Stimulated activated CD4-positive, alpha-beta T cell treated with anti-CD3 and anti-CD28 coated beads, Interleukin-1b, Interleukin-23, amount 100 ng/mL, for 4 hours (primary cell): ENCODE data around the gene SAPCD2.
A peak's percentile ranks its signal among the peaks of the same experiment; 100 is the strongest.
"Not testable (repeated sequence)": the region's sequence is repeated elsewhere in the genome, so short reads cannot be mapped to it uniquely, and the experiment has no call there.

ENCODE experiments used
- DNase-seq, 2 donors: peaks; one replicate each; pipeline ENCODE4 v3.0.0-alpha.2; 2020; ENCODE audit warnings: low read depth in 2 of 2

Gene SAPCD2

DNA sequence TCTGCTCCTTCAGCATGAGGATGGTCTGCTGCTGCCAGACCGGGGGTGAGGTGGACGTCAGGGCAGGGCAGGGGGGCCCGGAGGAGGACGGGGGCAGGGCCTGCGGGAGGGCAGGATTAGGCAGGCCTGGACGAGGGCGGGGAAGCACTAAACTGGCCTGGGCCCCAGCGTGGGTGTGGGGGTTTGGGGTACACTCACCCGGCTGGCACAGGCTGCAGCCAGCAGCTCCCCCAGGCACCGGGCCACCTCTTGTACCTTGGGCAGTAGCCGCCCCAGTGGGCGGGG is 5.5 kb downstream of the SAPCD2 start:
- DNase-seq, result no peak

DNA sequence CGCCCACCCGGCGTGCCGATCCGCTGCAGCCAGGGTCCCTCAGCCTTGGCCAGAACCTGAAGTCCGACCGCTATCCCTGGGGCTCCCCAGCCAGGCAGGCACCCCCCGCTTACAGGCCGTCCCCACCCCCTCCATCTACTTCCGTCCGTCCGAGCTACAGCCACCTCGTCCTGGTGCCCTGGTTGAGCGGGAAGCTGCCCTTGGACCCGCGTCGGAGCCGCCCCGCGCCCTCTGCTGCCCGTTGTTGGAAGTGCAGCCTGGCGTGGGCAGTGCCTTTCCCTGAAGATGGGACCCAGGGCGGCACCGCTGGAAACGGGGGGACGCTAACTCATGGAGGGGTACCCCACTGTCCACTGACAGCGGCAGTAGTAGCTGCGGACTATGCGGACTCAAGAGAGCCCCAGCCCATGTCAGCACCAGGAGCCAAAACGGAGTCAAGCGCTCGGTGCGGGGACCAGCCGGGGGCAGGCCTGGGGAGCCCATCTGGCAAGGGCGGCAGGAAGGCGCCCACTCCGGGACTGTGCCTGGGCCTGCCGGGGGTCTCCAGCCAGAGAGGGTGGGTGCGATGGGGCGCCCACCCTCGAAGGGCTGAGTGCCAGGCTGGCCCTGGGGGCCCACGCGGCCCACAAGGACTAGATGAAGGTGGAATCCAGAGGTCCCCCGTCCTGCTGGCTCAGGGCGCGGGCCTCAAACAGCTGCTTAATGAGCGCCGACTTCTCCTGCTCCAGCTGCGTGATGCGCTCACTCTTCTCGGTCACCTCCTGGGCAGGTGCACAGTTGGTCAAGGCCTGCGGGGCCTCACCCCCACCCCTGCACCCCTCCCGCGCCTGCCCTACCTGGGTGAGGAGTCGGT is 6.1 kb downstream of the SAPCD2 start:
- peak; percentile 60 to 65 for DNase-seq

DNA sequence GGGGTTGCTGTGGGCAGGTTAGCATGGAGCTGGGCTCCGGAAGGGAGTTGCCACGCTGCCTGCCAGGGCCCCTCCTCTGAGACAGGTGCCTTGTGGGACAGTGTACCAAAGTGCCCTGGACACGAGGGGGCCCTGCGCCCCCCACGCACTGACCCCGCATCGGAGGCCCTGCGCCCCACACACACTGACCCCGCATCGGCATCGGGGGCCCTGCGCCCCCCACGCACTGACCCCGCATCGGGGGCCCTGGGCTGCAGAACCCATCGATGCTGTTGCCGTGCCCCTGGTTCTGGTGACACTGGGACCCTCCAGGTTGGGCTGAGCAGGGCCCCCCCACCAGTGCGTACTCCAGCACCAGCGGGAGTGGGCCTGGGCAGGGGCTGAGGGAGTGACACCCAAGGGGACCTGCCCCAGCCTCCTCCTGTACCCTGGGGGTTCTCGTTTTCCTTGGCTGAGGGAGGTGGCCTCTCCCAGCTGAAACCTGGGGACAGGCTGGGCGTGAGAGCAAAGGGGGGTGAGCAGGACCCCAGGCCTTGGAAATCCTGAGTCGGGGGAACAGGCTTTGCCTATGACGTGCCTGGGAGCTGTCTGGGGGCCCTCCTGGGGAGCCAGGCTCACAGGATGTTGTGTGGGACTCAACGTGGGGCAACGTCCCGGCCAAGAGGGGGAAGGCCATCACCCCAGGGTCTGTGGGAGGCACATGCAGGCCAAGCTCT is 6.9 kb downstream of the SAPCD2 start:
- no peak for DNase-seq

DNA sequence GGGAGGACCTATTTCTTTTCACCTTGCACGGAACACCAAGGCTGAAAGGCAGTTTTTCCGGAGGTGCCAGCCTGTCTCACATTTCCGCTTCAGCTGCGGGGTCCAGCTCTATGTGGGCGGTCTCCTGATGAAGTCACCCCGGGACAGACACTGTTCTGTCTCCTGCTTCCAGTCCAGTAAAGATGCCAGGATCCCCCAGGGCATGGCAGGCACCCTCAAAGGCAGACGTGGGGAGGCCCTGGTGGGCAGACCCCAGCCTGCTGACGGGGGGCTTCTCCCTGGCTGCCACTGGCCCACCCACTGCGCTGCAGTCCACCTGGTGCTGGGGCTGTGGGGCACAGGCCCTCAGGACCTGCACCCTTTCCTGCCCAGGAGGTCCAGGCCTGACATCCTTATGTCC is 7.6 kb downstream of the SAPCD2 start:
- not testable (repeated sequence) for DNase-seq

DNA sequence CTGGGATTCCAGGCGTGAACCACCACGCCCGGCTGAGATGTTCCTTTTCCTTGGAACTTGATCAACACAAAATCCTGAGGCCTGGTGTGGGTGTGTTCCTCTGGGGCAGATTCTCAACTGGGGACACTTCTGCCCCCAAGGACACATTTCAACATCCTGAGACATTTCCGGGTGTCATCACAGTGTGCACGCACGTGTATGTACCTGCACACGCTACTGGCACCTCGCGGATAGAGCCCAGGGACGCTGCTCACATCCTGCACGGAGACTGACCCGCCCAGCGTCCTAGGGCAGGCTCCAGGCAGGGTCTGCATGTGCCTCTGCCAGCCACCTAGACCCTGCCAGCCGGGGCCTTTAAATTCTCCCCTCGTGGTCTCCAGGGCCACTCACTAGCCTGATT is 8.0 kb downstream of the SAPCD2 start:
- no peak for DNase-seq

DNA sequence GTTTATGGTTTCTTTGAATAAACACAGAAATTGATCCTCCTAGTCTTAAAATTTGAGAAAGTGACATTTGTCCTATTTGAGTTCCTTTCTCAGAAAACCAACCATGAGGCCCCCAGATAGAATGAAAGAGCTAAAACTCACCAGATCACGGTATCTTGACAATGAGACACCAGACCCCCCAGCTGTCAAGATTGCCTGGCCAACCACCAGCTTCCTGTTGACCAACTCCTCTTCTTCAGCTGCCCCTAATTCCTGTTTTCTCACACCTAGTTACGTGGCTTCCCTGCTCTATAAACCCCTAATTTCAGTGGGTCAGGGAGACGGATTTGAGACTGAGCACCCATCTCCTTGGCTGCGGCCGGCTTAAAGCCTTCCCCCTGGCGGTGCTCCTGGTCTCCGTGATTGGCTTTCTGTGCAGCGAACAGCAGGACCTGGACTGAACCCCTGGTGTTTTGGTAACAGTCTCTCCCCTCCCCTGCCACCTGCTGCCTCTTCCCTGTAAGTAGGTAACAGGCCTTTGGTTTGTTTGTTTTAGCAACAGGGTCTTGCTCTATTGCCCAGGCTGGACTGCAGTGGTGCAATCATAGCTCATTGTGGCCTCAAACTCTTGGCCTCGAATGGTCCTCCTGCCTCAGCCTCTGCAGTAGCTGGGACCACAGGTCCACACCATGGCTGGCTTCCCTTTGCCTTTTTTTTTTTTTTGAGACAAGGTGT is 11.7 kb downstream of the SAPCD2 start:
- DNase-seq, result no peak

DNA sequence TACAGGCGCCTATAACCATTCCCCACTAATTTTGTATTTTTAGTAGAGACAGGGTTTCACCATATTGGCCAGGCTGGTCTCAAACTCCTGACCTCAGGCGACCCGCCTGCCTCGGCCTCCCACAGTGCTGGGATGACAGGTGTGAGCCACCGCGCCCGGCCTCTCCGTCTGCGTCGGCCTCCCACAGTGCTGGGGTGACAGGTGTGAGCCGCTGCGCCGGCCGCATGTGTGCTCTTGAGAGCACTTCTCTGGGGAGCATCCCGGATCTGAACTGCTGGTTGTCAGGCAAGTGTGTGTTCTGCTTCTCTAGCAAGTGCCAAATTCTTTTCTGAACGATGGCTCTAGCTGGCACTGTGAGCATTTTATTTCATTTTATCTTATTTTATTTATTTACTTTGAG is 12.8 kb downstream of the SAPCD2 start:
- no peak for DNase-seq

DNA sequence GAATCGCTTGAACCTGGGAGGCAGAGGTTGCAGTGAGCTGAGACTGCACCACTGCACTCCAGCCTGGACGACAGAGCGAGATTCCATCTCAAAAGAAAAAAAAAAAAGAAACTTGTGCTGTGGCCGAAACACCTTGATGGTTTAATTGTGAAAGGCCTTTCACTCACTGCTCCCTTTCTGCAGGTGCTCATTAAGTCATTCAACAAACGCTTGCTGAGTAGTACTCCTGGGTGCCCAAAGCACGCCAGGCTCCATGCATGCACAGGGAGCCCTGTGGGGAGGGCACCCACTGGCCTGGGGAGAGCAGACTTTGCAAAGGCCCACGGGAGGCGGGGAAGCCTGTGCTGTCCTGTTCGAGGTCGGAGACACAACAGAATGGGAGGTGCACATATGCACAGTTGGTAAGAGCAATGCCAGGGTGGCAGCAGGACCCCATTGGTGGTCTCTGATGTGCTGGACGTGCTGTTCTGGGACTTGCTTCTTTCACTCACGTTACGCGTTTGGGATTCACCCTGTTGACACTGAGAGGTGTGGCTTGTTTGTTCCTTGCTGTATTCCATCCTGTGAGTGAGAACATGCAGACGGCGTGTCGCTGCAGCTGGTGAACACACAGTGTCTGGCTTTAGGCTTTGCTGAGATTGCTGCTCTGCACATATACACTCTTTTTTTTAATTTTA is 13.5 kb downstream of the SAPCD2 start:
- no peak for DNase-seq

DNA sequence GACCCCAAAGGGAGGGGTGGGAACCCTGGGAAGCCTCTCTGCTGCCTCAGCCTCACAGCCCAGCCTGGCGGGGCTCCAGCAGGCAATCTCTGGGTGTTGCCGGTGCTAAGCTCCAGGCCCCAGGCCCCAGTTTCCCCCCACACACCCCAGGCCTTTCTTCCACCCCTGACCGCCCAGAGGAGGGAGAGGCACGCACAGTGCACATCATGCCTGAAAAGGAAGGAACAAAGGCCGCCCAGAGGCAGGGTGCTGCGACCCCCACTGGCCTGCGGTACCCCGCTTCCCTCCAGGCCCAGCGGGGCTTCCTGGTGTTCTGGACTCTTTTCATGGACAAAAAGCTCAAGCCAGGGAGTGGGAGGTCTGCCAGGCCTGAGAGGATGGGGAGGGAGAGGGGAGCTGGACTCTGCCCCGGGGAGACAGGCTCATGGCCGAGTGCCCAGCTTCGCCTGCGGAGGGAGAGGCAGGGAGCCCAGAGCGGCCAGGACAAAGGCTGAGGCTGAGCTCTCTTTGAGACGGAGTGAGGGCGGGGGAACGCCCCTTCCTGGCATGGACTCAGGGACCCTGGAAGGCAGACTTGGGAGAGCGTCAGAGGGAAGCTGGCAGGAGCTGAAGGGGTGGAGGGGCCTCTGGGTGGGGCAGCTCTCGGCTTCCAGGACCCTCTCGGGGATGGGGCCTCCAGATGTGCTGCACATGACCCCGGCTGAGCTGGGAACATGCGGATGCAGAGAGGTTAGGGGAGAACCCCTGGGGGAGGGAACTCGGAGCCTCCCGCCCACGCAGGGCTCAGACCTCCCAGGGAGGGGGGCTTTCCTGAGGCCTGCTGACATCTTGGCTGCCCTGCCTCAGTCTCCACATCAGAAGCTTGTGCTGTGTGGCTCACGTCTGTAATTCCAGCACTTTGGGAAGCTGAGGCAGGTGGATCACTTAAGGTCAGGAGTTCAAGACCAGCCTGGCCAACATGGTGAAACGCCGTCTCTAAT is 14.7 kb downstream of the SAPCD2 start:
- no peak for DNase-seq

DNA sequence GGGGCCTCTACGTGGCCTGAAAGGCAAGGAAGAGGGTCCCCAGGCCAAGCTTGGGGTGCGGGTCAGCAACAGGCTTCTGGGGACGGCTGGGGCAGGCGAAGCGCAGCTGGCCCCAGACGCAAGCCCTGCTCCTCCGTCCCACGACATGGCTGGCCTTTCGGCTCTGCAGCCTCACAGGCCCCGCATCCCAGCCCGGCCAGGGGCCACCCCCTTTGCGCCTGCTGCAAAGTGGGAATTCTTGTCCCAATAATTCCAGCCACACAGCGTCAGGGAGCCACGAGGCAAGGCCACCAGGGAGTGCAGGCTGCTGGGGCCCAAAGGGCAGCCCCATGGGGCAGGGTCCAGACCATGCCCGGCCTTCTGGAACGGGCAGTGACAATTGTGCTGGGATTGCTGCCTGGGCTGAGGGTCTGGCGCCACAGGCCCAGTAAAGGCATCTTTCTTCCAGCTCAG is 15.4 kb downstream of the SAPCD2 start:
- no peak for DNase-seq

DNA sequence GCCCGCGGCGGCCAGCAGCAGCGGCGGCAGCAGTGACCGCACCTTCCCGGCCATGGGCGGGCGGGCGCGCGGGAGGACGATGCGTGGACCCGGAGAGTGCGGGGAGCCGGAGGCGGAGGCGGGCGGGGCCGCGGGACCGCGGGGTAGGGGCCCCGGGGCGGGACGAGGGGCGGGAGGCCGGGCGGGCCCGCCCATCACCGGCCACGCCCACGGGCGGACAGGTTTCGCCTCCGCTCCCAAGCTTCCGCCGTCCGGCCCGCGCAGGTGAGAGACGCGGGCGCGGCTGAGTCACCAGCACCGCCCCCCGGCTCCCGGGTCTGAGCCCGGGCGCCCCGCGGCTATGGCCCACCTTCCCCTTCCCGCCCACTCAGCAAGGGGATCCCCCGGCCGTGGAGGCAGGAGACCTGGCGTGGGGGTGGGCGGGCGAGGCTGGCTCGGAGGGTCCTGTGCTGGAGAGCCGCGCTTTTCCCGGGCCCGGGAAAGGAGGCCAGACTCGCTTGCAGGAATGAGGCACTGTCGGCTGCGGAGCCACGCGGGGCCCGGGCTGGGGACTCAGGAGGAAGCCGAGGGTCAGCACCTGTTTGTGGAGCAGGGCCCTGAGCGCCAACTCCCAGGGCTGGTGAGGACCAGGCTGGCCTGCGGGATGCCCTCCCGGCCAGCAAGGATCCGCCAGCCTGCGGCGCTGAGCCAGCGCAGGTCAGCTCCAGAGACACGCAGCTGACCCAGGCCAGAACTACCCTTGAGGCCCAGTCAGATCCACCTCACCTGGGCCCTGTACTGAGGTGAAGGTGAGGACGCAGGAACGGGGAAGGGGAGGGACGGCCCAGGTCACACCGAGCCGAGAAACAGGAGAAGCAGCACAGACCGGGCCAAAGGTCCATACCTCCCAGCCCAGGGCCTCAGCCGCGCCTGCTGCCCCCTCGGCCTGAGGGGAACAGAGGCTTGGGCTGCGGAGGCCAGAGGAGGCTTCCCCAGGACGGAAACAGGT is 16.1 kb downstream of the SAPCD2 start, which contains the start of gene ENTPD2:
Gene ENTPD2, minus strand, starts transcription at position 118 of the 988 bp plus-strand sequence. Its CDS starts 64 bp downstream, at position 54.
- peak; percentile 29 to 48 for DNase-seq

DNA sequence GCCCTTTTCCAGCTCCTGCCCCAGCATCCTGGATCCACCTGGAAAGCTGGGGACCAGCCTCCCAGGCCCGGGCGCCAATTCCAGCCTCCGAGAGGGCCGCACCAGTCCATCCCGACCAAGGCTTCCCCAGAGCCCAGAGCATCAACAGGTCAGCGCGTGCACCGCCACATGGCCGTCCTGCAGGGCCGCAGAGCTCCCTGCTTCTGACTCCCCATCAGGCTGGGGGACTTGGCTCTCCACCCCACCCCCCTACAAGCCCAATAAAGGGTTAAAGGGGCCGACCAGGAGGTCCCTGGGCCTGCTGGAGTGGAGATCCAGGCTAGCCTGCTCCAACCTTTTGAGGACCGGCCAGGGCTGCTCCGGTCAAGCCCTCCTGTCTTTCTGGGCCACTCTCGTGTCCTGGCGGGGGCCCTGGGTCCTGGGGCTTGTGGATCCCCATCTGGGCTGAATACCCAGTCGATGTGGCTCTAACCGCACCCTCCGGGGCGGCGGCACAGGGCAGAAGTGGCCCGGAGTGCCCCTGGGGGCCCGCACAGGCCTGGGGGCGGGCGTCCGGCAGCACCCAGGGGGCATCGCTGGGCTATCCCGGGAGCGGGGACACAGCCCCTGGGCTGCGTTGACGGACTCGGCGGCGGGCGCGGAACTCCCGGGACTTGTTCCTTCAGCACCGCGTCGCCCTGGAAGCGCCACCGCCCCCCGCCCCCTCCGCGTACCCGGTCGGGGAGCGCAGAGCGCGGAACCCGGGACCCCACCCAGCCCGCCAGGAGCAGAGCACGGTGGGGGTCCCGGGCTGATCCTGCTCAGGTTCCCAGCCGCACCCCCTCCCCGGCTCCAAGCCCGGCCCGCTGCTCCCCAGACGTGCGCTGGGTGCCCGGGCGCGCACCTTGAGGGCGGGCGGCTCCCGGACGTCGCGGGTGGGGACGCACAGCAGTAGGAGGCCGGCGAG is 17.1 kb downstream of the SAPCD2 start:
- no peak for DNase-seq

DNA sequence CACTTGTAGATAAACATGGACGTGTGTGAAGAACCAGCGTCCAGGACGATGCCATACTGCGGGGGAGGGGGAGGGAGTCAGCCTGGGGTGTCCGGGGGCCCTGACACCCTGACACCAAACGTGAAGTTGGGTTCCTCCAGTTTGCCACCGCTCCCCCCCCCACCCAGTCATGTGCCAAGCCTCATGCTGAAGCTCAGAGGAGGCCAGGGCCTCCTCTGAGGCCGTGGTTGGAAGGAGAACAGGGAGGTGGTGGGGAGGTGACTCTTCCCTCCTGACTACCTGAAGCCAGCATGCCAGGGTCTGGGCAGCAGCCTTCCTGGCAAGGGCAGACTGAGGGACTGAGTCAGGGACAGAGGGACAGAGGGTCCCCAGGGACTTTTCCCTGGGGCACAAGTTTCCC is 18.1 kb downstream of the SAPCD2 start:
- DNase-seq, result no peak

DNA sequence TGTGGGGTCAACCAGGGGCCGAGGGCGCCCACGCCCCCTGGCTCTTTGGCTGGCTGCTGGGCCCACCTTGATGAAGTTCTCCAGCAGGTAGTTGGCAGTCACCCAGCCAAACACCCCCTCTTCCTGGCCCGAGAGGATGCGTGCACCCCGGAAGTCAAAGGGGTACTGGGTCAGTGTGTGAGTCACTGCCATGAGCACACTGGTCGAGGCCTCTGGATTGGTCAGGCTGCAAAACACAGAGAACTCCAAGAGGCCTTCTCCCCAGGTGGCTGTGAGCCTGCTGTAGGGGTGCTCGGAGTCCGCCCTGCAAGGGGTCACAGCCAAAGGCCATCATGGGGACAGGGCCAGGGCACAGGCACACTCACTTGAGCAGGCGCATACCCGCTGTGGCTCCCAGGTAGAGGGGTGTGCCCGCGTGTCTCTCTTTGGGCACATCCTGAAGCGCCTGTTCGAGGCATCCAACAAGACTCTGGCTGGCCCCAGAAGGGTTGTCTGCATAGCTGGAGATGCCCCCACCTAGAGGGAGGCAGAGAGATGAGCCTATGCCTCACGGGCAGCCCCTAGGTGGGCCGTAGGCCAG is 19.1 kb downstream of the SAPCD2 start:
- DNase-seq, result no peak

DNA sequence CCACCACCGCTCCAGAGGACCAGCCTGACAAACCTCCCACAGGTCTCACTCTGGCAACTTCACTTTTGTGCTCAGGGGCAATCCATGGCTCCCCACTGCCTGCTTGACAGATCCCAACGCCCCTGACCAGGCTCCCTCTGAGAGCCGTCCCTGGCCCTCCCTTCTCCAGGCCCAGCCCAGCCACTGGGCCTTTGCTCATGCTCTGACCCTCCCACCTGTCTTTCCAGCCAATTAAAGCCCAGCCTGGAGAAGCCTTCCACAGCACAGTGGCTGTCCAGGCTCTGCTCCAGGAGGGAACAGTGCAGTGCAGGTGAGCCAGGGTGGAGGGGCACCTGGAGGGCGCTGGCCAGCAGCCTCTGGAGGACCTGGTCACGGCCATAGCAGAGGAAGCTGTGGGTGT is 19.8 kb downstream of the SAPCD2 start:
- no peak for DNase-seq

DNA sequence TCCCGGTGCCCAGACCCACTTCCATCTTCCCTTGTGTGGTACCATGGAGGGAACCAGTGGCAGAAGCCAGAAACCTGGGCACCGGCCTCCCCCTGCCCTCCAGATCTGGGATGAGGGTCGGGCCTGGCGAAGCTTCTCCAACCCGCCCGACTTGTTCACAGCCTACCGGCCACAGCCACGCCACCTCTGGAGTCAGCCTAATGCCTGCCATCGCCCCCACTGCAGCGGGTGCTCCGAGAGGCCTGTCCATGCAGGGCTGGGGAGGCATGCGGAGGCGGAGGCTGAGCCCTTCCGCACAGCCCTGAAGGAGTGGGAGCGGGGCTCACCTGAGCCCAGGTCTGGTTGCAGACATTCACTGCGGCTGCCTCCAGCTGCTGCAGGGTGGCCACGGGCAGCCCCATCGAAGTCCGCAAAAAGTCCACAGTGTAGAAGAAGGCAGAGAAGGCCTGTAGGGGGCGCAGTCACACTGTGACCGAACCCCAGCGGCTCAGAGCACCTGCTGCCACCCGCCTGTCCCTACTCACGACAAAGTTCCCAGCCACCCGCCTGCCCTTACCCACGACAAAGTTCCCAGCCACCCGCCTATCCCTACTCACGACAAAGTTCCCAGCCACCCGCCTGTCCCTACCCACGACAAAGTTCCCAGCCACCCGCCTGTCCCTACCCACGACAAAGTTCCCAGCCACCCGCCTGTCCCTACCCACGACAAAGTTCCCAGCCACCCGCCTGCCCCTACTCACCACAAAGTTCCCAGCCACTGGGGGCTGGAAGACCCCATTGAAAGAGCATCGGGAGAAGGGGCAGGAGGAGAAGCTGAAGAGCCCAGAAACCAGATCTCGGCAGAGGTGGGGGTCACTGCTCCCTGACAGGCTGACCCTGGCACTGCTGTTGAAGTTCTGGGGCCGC is 20.6 kb downstream of the SAPCD2 start:
- DNase-seq, result peak; percentile 43 to 48
